Measurements from ENCODE around the gene HIVEP3. TPM values are rescaled to one million over a fixed set of nuclear protein-coding genes. Genes with fewer than 3 reads are reported as not detected.

HIVEP3 gene
- total and polyA plus RNA-seq, 7 donors, result 0.70 to 3.4 (median 2.1) TPM

DNA sequence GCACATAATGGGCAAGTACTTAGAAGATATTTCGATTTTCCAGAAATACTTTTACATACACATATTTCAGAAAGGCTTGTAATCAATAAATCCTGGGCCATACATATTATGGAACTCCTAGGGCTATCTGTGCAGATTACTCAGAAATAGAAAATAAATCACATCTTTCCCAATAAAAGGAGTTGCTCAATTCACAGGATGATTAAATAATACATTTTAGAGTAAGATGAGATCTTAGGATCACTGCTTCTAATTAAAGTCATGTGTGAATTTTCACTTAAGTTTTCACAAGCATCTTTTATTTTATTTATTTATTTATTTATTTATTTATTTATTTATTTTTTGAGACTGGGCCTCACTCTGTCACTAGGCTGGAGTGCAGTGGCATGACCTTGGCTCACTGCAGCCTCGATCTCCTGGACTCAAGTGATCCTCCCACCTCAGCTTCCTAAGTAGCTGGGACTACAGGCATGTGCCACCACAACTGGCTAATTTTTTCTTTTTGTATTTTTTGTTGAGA, 144.2 kb downstream of the HIVEP3 start:
- ATAC-seq, result no peak
- intact Hi-C loops (cut with DNase I), result no loop called here
- no peak for DNase-seq
- Histone ChIP-seq H3K27ac (no peak overlapping the region), H3K4me3 (no peak overlapping the region), H3K9me3 (no peaks in the 10 kb centered on the region), H3K4me1 (peaks cover 27% of the 10 kb centered on the region), H3K27me3 (ENCODE audit: insufficient read depth in 3 of 3, low read length in 2 of 3) (no peaks in the 10 kb centered on the region), H3K36me3 (ENCODE audit: insufficient read depth in 1 of 2, low read depth in 1 of 2) (no peaks in the 10 kb centered on the region)
- WGBS, 3 donors, result 90 to 97% (median 93%) methylated on average over 2 of the region's 2 CpGs
- TF ChIP-seq, protein P1, sequence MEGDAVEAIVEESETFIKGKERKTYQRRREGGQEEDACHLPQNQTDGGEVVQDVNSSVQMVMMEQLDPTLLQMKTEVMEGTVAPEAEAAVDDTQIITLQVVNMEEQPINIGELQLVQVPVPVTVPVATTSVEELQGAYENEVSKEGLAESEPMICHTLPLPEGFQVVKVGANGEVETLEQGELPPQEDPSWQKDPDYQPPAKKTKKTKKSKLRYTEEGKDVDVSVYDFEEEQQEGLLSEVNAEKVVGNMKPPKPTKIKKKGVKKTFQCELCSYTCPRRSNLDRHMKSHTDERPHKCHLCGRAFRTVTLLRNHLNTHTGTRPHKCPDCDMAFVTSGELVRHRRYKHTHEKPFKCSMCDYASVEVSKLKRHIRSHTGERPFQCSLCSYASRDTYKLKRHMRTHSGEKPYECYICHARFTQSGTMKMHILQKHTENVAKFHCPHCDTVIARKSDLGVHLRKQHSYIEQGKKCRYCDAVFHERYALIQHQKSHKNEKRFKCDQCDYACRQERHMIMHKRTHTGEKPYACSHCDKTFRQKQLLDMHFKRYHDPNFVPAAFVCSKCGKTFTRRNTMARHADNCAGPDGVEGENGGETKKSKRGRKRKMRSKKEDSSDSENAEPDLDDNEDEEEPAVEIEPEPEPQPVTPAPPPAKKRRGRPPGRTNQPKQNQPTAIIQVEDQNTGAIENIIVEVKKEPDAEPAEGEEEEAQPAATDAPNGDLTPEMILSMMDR (IDR thresholded peaks at IDR 0.05), result no peak

- no peaks in the 10 kb centered on the region for H3K9me3 ChIP-seq
- TF ChIP-seq, protein P1 (IDR thresholded peaks at IDR 0.05), result no peak
- intact Hi-C loops (cut with DNase I), result no loop called here
- DNase-seq (no peak), ATAC-seq (no peak)
- H3K27ac ChIP-seq, result no peak overlapping the region
- 30 to 75% (median 35%) methylated on average over 3 of the region's 3 CpGs for WGBS, 3 donors
- no peaks in the 10 kb centered on the region for H3K36me3 ChIP-seq (ENCODE audit: insufficient read depth in 1 of 2, low read depth in 1 of 2)
- peaks cover 27% of the 10 kb centered on the region for H3K4me1 ChIP-seq
- no peaks in the 10 kb centered on the region for H3K27me3 ChIP-seq (ENCODE audit: insufficient read depth in 3 of 3, low read length in 2 of 3)
- H3K4me3 ChIP-seq, result no peak overlapping the region
Observed at GRCh38 chr1:41773842-41774241, 144.9 kb downstream of the HIVEP3 start.

DNA sequence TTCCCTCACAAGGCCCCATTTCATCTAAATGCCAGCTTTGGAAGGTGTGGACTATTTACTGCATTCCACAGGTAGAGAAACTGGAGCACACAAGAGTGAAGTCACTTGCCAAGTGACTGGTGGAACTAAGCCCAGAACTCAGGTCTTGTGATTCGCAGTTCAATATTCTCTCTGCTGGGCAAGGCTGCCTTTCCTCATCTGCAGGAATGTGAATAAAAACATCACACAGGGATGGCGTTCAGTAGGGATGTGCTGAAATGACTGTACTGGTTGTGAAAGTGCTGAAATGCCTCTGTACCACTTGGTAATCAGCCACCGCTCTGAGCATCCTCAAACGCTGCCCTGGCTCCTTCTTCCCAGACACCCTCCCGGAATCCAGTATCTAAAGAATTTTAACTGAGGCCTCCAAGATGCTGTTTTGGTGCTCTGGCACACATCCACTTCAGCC, 145.6 kb downstream of the HIVEP3 start:
- intact Hi-C loops (cut with DNase I), result no loop called here
- peaks cover 27% of the 10 kb centered on the region for H3K4me1 ChIP-seq
- ATAC-seq, result peak in 1 of 4 donors; percentile 32
- H3K9me3 ChIP-seq, result no peaks in the 10 kb centered on the region
- no peak overlapping the region for H3K27ac ChIP-seq
- H3K36me3 ChIP-seq (ENCODE audit: insufficient read depth in 1 of 2, low read depth in 1 of 2), result no peaks in the 10 kb centered on the region
- WGBS, 3 donors, result 75 to 90% (median 75%) methylated on average over 5 of the region's 5 CpGs
- DNase-seq, result no peak
- TF ChIP-seq, protein P1 (IDR thresholded peaks at IDR 0.05), result no peak
- no peaks in the 10 kb centered on the region for H3K27me3 ChIP-seq (ENCODE audit: insufficient read depth in 3 of 3, low read length in 2 of 3)
- no peak overlapping the region for H3K4me3 ChIP-seq

- Histone ChIP-seq H3K27ac (no peak overlapping the region), H3K4me1 (peaks cover 19% of the 10 kb centered on the region), H3K9me3 (no peaks in the 10 kb centered on the region), H3K4me3 (no peak overlapping the region), H3K36me3 (ENCODE audit: insufficient read depth in 1 of 2, low read depth in 1 of 2) (no peaks in the 10 kb centered on the region), H3K27me3 (ENCODE audit: insufficient read depth in 3 of 3, low read length in 2 of 3) (no peaks in the 10 kb centered on the region)
- TF ChIP-seq, protein P1 (IDR thresholded peaks at IDR 0.05), result no peak
- 90 to 100% (median 91%) methylated on average over 2 of the region's 2 CpGs for WGBS, 3 donors
- no peak for DNase-seq
- no peak for ATAC-seq
- intact Hi-C loops (cut with DNase I), result no loop called here
Observed at GRCh38 chr1:41769068-41769467, 149.7 kb downstream of the HIVEP3 start.

- TF ChIP-seq, protein P1 (IDR thresholded peaks at IDR 0.05), result no peak
- 59 to 78% (median 66%) methylated on average over 6 of the region's 6 CpGs for WGBS, 3 donors
- ATAC-seq (no peak), DNase-seq (no peak)
- Histone ChIP-seq H3K27ac (no peak overlapping the region), H3K27me3 (ENCODE audit: insufficient read depth in 3 of 3, low read length in 2 of 3) (no peaks in the 10 kb centered on the region), H3K4me1 (peaks cover 19% of the 10 kb centered on the region), H3K4me3 (no peak overlapping the region), H3K9me3 (no peaks in the 10 kb centered on the region), H3K36me3 (ENCODE audit: insufficient read depth in 1 of 2, low read depth in 1 of 2) (no peaks in the 10 kb centered on the region)
- intact Hi-C loops (cut with DNase I), result no loop called here
Observed at GRCh38 chr1:41768583-41768982, 150.1 kb downstream of the HIVEP3 start.
